HepG2 (cell line): ENCODE data around the gene ZNF48. TPM values are rescaled to one million over a fixed set of nuclear protein-coding genes. Genes with fewer than 3 reads are reported as not detected.

Experiments used
- ATF4 ChIP-seq, 2 experiments: fragments of 450-650 bp in 1 of 2; sonication (generic) in 1 of 2; formaldehyde crosslinking; IDR thresholded peaks; 2 replicates each; pipeline versions ENCODE4 v1.5.0 to v1.8.0; 2020 to 2022; ENCODE audit warnings: mild to moderate bottlenecking in 1 of 2, missing genetic modification reagents in 1 of 2
- CBX5 ChIP-seq: sonication (generic); formaldehyde crosslinking; IDR thresholded peaks from 2 replicates; pipeline ENCODE4 v1.4.0; 2020; ENCODE audit warnings: missing genetic modification reagents, borderline replicate concordance
- DRAP1 ChIP-seq: IDR thresholded peaks from 2 replicates; pipeline ENCODE4 v1.6.1; 2016; ENCODE audit warnings: missing genetic modification reagents, missing compliant biosample characterization
- GLI4 ChIP-seq: sonication (generic); formaldehyde crosslinking; IDR thresholded peaks from 2 replicates; pipeline ENCODE4 v1.5.1; 2020; ENCODE audit warnings: missing genetic modification reagents, mild to moderate bottlenecking, moderate library complexity, borderline replicate concordance
- GPBP1L1 ChIP-seq: sonication (generic); formaldehyde crosslinking; IDR thresholded peaks from 2 replicates; pipeline ENCODE4 v1.5.0; 2020; ENCODE audit warnings: mild to moderate bottlenecking, missing genetic modification reagents
- HOXA7 ChIP-seq: sonication (generic); formaldehyde crosslinking; IDR thresholded peaks from 2 replicates; pipeline ENCODE4 v1.8.1; 2022; ENCODE audit warnings: mild to moderate bottlenecking, missing genetic modification reagents, moderate library complexity
- KLF16 ChIP-seq, 2 experiments: sonication (generic) in 1 of 2; formaldehyde crosslinking in 1 of 2; IDR thresholded peaks; 2 replicates each; pipeline versions ENCODE4 v1.6.1 to v1.8.0; 2016 to 2023; ENCODE audit warnings: missing genetic modification reagents in 2 of 2, missing compliant biosample characterization in 1 of 2
- MTA3 ChIP-seq: sonication (generic); formaldehyde crosslinking; IDR thresholded peaks from 2 replicates; pipeline ENCODE4 v1.4.0; 2020; ENCODE audit warnings: missing genetic modification reagents
- RBM39 ChIP-seq: fragments of 200-400 bp; formaldehyde crosslinking; IDR thresholded peaks from one replicate; pipeline ENCODE4 v1.6.1; 2018; ENCODE audit warnings: antibody characterized with exemption, mild to moderate bottlenecking, low read depth, low read length; ENCODE audit not compliant: poor library complexity, severe bottlenecking
- SRSF9 ChIP-seq: fragments of 200-400 bp; formaldehyde crosslinking; IDR thresholded peaks from 2 replicates; pipeline ENCODE4 v1.6.1; 2018; ENCODE audit warnings: borderline replicate concordance, mild to moderate bottlenecking, low read depth, low read length; ENCODE audit not compliant: insufficient read depth, poor library complexity, severe bottlenecking
- TCF7L2 ChIP-seq: IDR thresholded peaks from 2 replicates; pipeline ENCODE4 v1.6.1; 2011; ENCODE audit warnings: mild to moderate bottlenecking, low read depth, low read length, moderate library complexity
- TSC22D2 ChIP-seq: sonication (generic); formaldehyde crosslinking; IDR thresholded peaks from 2 replicates; pipeline ENCODE4 v1.5.1; 2020; ENCODE audit warnings: missing genetic modification reagents, mild to moderate bottlenecking, borderline replicate concordance
- ZFP1 ChIP-seq: IDR thresholded peaks from 2 replicates; pipeline ENCODE4 v1.6.1; 2016
- ZNF24 ChIP-seq: fragments of 450-650 bp; IDR thresholded peaks from 2 replicates; pipeline ENCODE4 v1.6.1; 2017; ENCODE audit warnings: antibody characterized with exemption, mild to moderate bottlenecking
- ZNF264 ChIP-seq: sonication (generic); formaldehyde crosslinking; IDR thresholded peaks from 2 replicates; pipeline ENCODE4 v1.4.0; 2020; ENCODE audit warnings: missing genetic modification reagents
- ZNF407 ChIP-seq: sonication (generic); formaldehyde crosslinking; IDR thresholded peaks from one replicate; pipeline ENCODE4 v1.5.1; 2020; ENCODE audit warnings: mild to moderate bottlenecking, missing genetic modification reagents; ENCODE audit errors: not compliant biosample characterization
- ZNF550 ChIP-seq: sonication (generic); formaldehyde crosslinking; IDR thresholded peaks from 2 replicates; pipeline ENCODE4 v1.4.0; 2020; ENCODE audit warnings: mild to moderate bottlenecking, missing genetic modification reagents, borderline replicate concordance
- ZNF616 ChIP-seq: sonication (generic); formaldehyde crosslinking; IDR thresholded peaks from 2 replicates; pipeline ENCODE4 v1.5.0; 2020; ENCODE audit warnings: low read depth, mild to moderate bottlenecking, missing genetic modification reagents
- ZNF737 ChIP-seq: sonication (generic); formaldehyde crosslinking; IDR thresholded peaks from 2 replicates; pipeline ENCODE4 v1.5.0; 2020; ENCODE audit warnings: missing genetic modification reagents, mild to moderate bottlenecking, borderline replicate concordance
- ZSCAN25 ChIP-seq: sonication (generic); formaldehyde crosslinking; IDR thresholded peaks from 2 replicates; pipeline ENCODE4 v1.8.0; 2022; ENCODE audit warnings: mild to moderate bottlenecking, missing genetic modification reagents
- polyA plus RNA-seq, 8 experiments: library from polyadenylated mRNA; depleted of rRNA in 3 of 8; stranded (reverse) in 7 of 8; unstranded in 1 of 8; fragments of >200 nt; fragmentation: Illumina TruSeq in 4 of 8; extraction: Trizol in 4 of 8; gene quantifications; 2 replicates each; pipeline versions ENCODE4 v1.2.1 to v1.2.3, GENCODE V29; 2011 to 2016; ENCODE audit warnings: low read depth in 4 of 8, missing spikeins in 1 of 8, mixed read lengths in 1 of 8; ENCODE audit not compliant: insufficient read depth in 1 of 8
- total RNA-seq, 5 experiments: library from RNA; depleted of rRNA; stranded (reverse); fragments of >200 nt; fragmentation: Illumina TruSeq; extraction: Trizol; gene quantifications; 2 replicates each; pipeline ENCODE4 v1.2.3, GENCODE V29; 2016; ENCODE audit warnings: low read depth in 1 of 5

Gene ZNF48
- total and polyA plus RNA-seq, 2 of the 13 experiments (the other 11 are each of a cell fraction or from before 2014, with no cell fraction given) = 9.9 to 12.3 TPM

- TF ChIP-seq ATF4 (CRISPR knock-in tag; IDR thresholded peaks at IDR 0.05) (no peak; a peak in 1 of 4 replicates), ZNF550 (no peak; the same call in 1 of the 2 replicates), ZNF407 (CRISPR knock-in tag) (peak; percentile 2), ZNF264 (CRISPR knock-in tag) (no peak), DRAP1 (CRISPR knock-in tag) (no peak), GLI4 (CRISPR knock-in tag) (0 out of 2 replicates have a peak, but pooled peaks have one; percentile 70), MTA3 (CRISPR knock-in tag) (no peak), TCF7L2 (no peak), TSC22D2 (CRISPR knock-in tag) (no peak), GPBP1L1 (no peak), ZNF24 (no peak), ZNF737 (CRISPR knock-in tag) (no peak), HOXA7 (no peak), ZFP1 (CRISPR knock-in tag) (no peak), SRSF9 (no peak), CBX5 (no peak), ZNF616 (CRISPR knock-in tag) (0 out of 2 replicates have a peak, but pooled peaks have one; percentile 59), RBM39 (no peak), KLF16 (CRISPR knock-in tag; IDR thresholded peaks at IDR 0.05) (no peak), ZSCAN25 (CRISPR knock-in tag) (no peak)
These were observed 39.3 kb upstream of the ZNF48 start (continued) for GRCh38 chr16:30355954-30356308.
